Gastrocnemius medialis (tissue), 4 donors: ENCODE measurements around the gene VAT1L.

Experiments used
- CTCF ChIP-seq, 5 experiments: fragments of 450-650 bp in 3 of 5; fragments of 200-600 bp in 2 of 5; sonication (generic) in 2 of 5; IDR thresholded peaks in 4 of 5; conservative IDR thresholded peaks in 1 of 5; 1 replicate in 4 of 5; 2 replicates in 1 of 5; pipeline ENCODE4 v1.5.1; 2016 to 2019; ENCODE audit warnings: antibody characterized with exemption in 5 of 5, mild to moderate bottlenecking in 3 of 5, moderate library complexity in 3 of 5
- POLR2A ChIP-seq, 2 donors: fragments of 450-650 bp; IDR thresholded peaks; one replicate each; pipeline ENCODE4 v1.6.1; 2017; ENCODE audit warnings: antibody characterized with exemption in 2 of 2, mild to moderate bottlenecking in 2 of 2, moderate library complexity in 2 of 2

GRCh38 chr16:77885571-77886295 lies 97.4 kb downstream of the VAT1L start:
- TF ChIP-seq CTCF (IDR thresholded peaks at IDR 0.05 in 4 of 5, conservative IDR thresholded peaks at IDR 0.05 in 1 of 5) = no peak
- no peak for TF ChIP-seq POLR2A (IDR thresholded peaks at IDR 0.05)
